Subcutaneous adipose tissue (tissue), 4 donors: ENCODE data around the gene DIAPH2. TPM values are rescaled to one million over a fixed set of nuclear protein-coding genes. Genes with fewer than 3 reads are reported as not detected.

Source experiments
- CTCF ChIP-seq: fragments of 450-650 bp; IDR thresholded peaks from one replicate; pipeline ENCODE4 v1.5.1; 2016; ENCODE audit warnings: low read depth, mild to moderate bottlenecking, control low read depth, antibody characterized with exemption, moderate library complexity
- total RNA-seq, 4 donors: library from RNA; depleted of rRNA; stranded (reverse); fragments of >200 nt; gene quantifications; one replicate each; pipeline ENCODE4 v1.1.0, GENCODE V29; 2016

Gene DIAPH2
- total RNA-seq, 4 donors from 2014 or later = 45.0 to 84.6 (median 54.2) TPM

- TF ChIP-seq CTCF = no peak
These were observed 702.4 kb downstream of the DIAPH2 start for GRCh38 chrX:97387004-97387403.

GRCh38 chrX:97389761-97390192 is 705.1 kb downstream of the DIAPH2 start:
- no peak for TF ChIP-seq CTCF

- no peak for TF ChIP-seq CTCF
These were observed 712.7 kb downstream of the DIAPH2 start for GRCh38 chrX:97397371-97397770.

- no peak for TF ChIP-seq CTCF
These were observed 713.4 kb downstream of the DIAPH2 start for GRCh38 chrX:97398030-97398551.

- TF ChIP-seq CTCF = no peak
These were observed 714.8 kb downstream of the DIAPH2 start for GRCh38 chrX:97399400-97399799.

GRCh38 chrX:97400492-97400891 is 715.9 kb downstream of the DIAPH2 start:
- TF ChIP-seq CTCF = no peak

GRCh38 chrX:97401154-97401553 is 716.5 kb downstream of the DIAPH2 start:
- TF ChIP-seq CTCF = no peak
